AG08395 (cell line): ENCODE data around the gene MMADHC.

Experiments used
- DNase-seq: peaks from one replicate; pipeline ENCODE4 v3.0.0; 2012; ENCODE audit warnings: mixed read lengths, low spot score

Gene MMADHC

GRCh38 chr2:149587220-149587949 lies at the start of gene MMADHC:
MMADHC (minus strand) TSS chr2:149587775; CDS start chr2:149587097, 678 bp downstream.
- peak; percentile 97 for DNase-seq

- DNase-seq = no peak
Measured at GRCh38 chr2:149634103-149634502, 46.5 kb upstream of the MMADHC start.

- no peak for DNase-seq
Measured at GRCh38 chr2:149630445-149630844, 42.9 kb upstream of the MMADHC start.

GRCh38 chr2:149629026-149629425 lies 41.5 kb upstream of the MMADHC start:
- no peak for DNase-seq

- no peak for DNase-seq
Measured at GRCh38 chr2:149627111-149627801, 39.7 kb upstream of the MMADHC start.

GRCh38 chr2:149625671-149626070 lies 38.1 kb upstream of the MMADHC start:
- no peak for DNase-seq

GRCh38 chr2:149625271-149625670 lies 37.7 kb upstream of the MMADHC start:
- no peak for DNase-seq

GRCh38 chr2:149622343-149622742 lies 34.8 kb upstream of the MMADHC start:
- DNase-seq = no peak

GRCh38 chr2:149617476-149617875 lies 29.9 kb upstream of the MMADHC start:
- DNase-seq = peak; percentile 27

- DNase-seq = no peak
Measured at GRCh38 chr2:149616681-149617456, 29.3 kb upstream of the MMADHC start.

GRCh38 chr2:149613704-149614103 lies 26.1 kb upstream of the MMADHC start:
- DNase-seq = peak; percentile 15

- DNase-seq = peak; percentile 18
Measured at GRCh38 chr2:149612122-149612521, 24.5 kb upstream of the MMADHC start.

GRCh38 chr2:149611100-149611820 lies 23.7 kb upstream of the MMADHC start:
- no peak for DNase-seq

GRCh38 chr2:149606251-149606811 lies 18.8 kb upstream of the MMADHC start:
- no peak for DNase-seq

- DNase-seq = no peak
Measured at GRCh38 chr2:149603248-149603647, 15.7 kb upstream of the MMADHC start.

GRCh38 chr2:149601141-149601796 lies 13.7 kb upstream of the MMADHC start:
- peak; percentile 18 for DNase-seq

GRCh38 chr2:149597668-149598326 lies 10.2 kb upstream of the MMADHC start:
- peak; percentile 81 for DNase-seq

- DNase-seq = no peak
Measured at GRCh38 chr2:149597050-149597667, 9.6 kb upstream of the MMADHC start.

- no peak for DNase-seq
Measured at GRCh38 chr2:149596471-149596870, 8.9 kb upstream of the MMADHC start.
